Measurements from ENCODE around the gene OLAH.
A peak's percentile ranks its signal among the peaks of the same experiment; 100 is the strongest.
"Not testable (repeated sequence)": the region's sequence is repeated elsewhere in the genome, so short reads cannot be mapped to it uniquely, and the experiment has no call there.

Gene OLAH

DNA sequence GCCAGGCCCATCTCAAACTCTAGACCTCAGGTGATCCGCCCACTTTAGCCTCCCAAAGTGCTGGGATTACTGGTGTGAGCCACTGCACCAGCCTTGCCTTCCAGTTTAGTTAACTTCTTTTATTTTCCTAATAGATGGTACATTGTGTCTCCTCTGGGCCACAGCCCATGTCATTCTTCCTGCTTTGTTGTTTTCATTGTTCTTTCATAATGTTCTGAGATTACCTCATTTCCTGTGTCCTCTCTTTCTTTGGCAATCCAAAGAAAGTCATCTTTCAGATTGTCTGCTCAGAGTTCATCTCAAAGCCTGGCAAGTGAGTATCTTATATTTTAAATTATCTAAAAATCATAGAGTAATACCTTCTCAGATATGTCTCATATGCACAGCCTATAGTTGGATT, at the start of gene OLAH:
TSS of gene OLAH (plus strand) at position 270 of the 400 bp plus-strand sequence. CDS start 3,346 bp downstream, outside the sequence.
- DNase-seq (ENCODE audit: low read depth), result peak; percentile 53
- TF ChIP-seq, protein P1, sequence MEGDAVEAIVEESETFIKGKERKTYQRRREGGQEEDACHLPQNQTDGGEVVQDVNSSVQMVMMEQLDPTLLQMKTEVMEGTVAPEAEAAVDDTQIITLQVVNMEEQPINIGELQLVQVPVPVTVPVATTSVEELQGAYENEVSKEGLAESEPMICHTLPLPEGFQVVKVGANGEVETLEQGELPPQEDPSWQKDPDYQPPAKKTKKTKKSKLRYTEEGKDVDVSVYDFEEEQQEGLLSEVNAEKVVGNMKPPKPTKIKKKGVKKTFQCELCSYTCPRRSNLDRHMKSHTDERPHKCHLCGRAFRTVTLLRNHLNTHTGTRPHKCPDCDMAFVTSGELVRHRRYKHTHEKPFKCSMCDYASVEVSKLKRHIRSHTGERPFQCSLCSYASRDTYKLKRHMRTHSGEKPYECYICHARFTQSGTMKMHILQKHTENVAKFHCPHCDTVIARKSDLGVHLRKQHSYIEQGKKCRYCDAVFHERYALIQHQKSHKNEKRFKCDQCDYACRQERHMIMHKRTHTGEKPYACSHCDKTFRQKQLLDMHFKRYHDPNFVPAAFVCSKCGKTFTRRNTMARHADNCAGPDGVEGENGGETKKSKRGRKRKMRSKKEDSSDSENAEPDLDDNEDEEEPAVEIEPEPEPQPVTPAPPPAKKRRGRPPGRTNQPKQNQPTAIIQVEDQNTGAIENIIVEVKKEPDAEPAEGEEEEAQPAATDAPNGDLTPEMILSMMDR (conservative IDR thresholded peaks at IDR 0.05; ENCODE audit: control insufficient read depth, insufficient read depth, low read depth, low read length), result no peak
- no peak within 1 kb of the TSS for H3K4me3 ChIP-seq (ENCODE audit: control insufficient read depth, low read depth, low read length)

DNA sequence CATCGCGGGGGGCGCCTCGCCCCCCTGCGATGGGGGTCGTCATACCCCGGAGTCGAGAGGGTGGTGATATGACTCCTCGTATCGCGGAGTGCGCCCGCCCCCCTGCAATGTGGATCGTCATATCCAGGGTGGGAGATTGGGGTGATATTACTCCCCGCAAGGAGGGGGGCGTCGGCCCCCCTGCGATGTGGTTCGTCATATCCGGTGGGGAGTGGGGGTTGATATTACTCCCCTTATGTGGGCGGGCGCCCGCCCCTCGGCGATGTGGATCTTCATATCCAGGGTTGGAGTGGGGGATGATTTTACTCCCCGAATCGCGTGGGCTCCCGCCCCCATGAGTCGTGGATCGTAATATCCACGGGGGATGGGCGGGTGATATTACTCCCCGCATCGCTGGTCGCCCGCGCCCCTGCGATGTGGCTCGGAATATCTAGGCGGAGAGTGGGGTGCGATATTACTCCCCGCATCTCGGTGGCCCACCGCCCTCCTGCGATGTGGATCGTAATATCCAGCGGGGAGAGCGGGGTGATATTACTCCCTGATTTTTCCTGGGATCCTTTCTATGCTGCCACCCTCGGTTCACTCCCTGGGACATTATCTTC, 47.7 kb upstream of the OLAH start:
- TF ChIP-seq, protein P1 (conservative IDR thresholded peaks at IDR 0.05; ENCODE audit: control insufficient read depth, insufficient read depth, low read depth, low read length), result no peak
- no peak overlapping the region for H3K4me3 ChIP-seq (ENCODE audit: control insufficient read depth, low read depth, low read length)
- no peak for DNase-seq (ENCODE audit: low read depth)

DNA sequence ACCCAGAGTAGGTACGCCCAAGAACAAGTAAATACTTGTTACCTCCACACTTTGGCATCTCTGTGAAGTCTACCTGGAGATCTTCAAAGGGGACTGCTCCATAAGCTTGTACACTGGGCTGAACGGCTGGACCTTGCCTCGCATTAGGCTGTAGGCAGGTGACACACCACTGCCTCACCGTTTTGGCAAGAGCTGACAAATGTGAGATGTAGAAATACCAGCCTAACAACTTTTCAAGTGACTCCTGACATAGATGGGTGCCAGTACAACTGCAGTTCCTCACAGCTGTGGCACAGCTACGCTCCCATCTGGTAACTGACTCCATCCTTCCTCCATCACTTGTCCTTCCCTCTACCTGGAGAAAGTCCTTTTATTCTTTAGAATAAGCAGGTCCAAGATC, 30.2 kb upstream of the OLAH start:
- H3K4me3 ChIP-seq (ENCODE audit: control insufficient read depth, low read depth, low read length); DNase-seq (ENCODE audit: low read depth): not testable (repeated sequence)

DNA sequence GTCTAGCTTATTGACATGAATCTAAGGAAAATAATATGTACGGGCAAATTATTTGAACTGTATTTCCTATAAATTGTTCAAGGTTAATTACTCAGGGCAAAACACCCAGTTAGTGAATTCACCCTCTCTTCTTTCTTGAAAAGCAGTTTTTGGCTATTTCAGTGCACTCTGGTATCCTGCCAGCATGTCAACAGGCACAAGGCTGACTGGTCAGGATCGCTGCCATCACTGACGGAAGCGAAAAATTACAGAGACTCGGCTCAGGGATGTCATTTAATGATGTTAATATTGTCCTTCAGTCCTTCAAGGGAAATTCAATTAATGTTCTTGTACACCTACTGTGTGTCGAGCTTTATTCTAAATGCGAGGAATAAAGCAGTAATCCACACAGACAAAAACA, 28.3 kb upstream of the OLAH start:
- TF ChIP-seq, protein P1 (conservative IDR thresholded peaks at IDR 0.05; ENCODE audit: control insufficient read depth, insufficient read depth, low read depth, low read length), result no peak
- no peak for DNase-seq (ENCODE audit: low read depth)

DNA sequence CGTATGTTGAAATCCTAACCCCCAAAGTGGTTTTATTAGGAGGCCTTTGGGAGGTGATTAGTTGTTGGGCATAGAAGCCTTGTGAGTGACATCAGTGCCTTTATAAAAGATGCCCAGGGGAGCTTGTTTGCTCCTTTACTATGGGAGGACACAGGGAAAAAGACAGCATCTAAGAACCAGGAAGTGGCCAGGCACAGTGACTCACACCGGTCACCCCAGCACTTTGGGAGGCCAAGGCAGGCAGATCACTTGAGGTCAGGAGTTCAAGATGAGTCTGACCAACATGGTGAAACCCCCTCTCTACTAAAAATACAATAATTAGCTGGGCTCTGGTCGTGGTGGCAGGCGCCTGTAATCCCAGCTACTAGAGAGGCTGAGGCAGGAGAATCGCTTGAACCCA, 22.8 kb upstream of the OLAH start:
- DNase-seq (ENCODE audit: low read depth), result peak; percentile 35
- not testable (repeated sequence) for H3K4me3 ChIP-seq (ENCODE audit: control insufficient read depth, low read depth, low read length)

More for the DNA sequence above, 28.3 kb upstream of the OLAH start:
- no peak overlapping the region for H3K4me3 ChIP-seq (ENCODE audit: control insufficient read depth, low read depth, low read length)

DNA sequence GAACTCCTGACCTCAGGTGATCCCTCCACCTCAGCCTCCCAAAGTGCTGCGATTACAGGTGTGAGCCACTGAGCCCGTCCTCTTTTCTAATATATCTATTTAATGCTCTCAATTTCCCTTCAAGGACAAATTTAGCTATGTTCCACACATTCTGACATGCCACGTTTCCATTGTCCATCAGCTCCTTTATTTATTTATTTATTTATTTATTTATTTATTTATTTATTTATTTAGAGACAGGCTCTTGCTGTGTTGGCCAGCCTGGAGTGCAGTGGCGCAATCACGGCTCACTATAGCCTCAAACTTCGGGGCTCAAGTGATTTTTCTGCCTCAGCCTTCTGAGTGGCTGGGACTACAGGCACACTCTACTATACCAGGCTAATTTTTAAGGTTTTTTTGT, 20.7 kb upstream of the OLAH start:
- not testable (repeated sequence) for DNase-seq (ENCODE audit: low read depth); H3K4me3 ChIP-seq (ENCODE audit: control insufficient read depth, low read depth, low read length)

DNA sequence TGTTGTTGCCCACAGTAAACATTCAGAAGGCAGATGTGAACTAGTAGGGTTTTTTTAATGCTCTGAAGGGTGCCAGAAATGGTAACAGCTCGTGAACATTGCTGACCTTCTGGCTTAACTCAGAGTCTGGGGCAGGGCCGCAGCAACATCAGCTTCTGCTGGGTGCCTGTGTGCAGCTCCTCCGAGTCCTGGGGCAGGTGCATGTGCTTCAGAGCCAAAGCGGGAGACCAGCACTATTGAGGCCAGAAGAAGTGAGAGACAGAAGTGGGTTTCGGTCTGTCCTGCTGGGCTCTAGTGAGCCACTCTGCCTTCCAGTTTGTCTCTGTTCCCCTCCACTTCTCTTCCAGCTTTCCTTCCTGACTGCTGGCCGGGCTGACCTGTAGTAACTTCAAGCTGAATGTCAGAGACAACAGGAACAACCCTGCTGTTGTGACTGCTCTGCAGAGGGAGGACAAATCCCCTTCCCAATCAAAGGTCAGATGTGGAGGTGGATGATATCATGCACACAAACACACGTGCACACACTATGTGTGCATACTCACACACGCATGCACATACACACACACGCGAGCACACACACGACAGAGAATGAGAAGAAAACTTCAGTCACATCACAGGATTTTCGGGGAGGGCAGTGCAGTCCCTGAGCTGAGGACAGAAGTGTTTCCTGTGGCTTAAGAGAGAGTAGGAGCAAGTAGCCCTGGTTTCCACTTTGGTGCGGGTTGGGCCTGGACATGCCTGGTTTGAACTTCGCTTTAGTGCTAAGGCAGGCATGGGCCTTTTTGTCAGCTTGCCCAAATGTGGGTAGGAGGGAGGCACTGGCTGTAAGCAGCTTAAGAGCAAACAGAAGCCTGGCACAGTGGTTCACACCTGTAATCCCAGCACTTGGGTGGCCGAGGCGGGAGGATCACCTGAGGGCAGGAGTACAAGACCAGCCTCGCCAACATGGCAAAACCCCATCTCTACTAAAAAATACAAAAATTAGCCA, 19.4 kb upstream of the OLAH start:
- not testable (repeated sequence) for H3K4me3 ChIP-seq (ENCODE audit: control insufficient read depth, low read depth, low read length); DNase-seq (ENCODE audit: low read depth)

DNA sequence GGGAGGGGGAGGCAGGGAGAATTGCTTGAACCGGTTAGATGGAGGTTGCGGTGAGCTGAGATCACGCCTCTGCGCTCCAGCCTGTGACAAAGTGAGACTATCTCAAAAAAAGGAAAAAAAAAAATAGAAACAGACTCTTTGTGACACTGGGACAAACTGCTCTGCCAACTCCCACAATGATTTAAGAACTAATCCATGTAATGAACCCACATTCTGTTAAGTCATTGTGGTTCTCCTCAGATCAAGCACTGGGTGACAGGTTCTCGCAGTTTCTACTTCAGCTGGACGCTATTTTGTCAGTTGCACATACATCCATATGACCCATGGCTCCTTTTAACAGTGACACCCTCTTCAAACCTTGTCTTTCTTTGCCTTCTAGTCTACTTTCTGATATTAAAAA, 18.7 kb upstream of the OLAH start:
- DNase-seq (ENCODE audit: low read depth); H3K4me3 ChIP-seq (ENCODE audit: control insufficient read depth, low read depth, low read length): not testable (repeated sequence)

DNA sequence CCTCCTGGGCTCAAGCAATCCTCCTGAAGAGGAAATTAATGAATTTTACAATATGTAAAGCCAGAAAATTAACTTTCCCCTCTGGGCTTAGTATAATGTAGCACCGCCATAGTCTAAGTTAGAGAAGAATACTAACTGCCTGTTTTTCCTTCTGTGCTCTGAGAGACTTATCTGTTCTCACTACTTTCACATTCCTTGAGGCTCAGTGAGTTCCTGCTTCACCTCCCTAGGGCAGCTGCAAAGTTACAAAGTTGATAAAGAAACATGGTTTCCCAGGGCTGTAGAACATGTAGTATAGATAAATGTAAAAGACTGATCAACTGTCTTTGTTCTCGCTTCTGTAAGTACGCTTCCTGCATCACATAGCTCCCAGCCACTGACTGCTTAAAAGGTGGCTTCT, 16.0 kb upstream of the OLAH start:
- TF ChIP-seq, protein P1 (conservative IDR thresholded peaks at IDR 0.05; ENCODE audit: control insufficient read depth, insufficient read depth, low read depth, low read length), result no peak
- H3K4me3 ChIP-seq (ENCODE audit: control insufficient read depth, low read depth, low read length), result no peak overlapping the region
- DNase-seq (ENCODE audit: low read depth), result no peak
